PC-3 (cell line): Measurements from ENCODE around the gene CDC37L1.

Source experiments
- EZH2 ChIP-seq: fragments of 300-600 bp; sonication (generic); IDR thresholded peaks from one replicate; pipeline ENCODE4 v1.6.1; 2017; ENCODE audit warnings: antibody characterized with exemption, mild to moderate bottlenecking, low read length; ENCODE audit not compliant: unreplicated experiment
- TF ChIP-seq, protein P1 (sequence below): fragments of 300-600 bp; sonication (generic); conservative IDR thresholded peaks from 2 replicates; pipeline ENCODE4 v1.5.1; 2017; ENCODE audit warnings: antibody characterized with exemption, low read depth, mild to moderate bottlenecking, low read length

DNA sequence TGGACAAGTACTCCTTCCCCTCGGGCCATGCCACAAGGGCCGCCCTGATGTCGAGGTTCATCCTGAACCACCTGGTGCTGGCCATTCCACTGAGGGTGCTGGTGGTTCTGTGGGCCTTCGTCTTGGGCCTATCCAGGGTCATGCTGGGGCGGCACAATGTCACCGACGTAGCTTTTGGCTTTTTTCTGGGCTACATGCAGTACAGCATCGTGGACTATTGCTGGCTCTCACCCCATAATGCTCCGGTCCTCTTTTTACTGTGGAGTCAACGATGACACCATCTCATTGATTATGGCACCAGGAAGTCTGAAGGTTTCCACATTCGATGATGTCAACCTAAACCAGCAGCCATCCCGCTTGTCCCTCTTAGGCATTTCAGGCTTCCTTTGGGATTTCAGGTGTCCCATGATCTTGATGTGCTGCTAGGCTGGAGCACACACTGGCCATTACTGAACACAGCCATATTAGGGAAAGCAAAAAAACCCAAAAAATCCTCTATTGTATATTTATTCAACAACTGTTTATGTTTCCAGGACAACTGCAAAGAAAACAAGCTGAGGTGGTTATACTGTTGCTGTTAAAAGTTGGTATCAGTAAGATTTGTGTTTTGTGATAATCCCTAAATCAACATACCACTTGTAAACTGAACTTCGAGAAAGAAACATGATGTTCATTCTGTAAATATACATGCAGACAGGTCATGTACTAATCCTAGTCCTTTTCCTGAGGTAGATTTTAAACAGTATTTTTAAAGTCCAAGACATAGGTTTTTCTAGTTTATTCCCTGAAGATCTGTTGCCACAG lies 16.2 kb upstream of the CDC37L1 start:
- TF ChIP-seq EZH2: no peak
- TF ChIP-seq, protein P1, sequence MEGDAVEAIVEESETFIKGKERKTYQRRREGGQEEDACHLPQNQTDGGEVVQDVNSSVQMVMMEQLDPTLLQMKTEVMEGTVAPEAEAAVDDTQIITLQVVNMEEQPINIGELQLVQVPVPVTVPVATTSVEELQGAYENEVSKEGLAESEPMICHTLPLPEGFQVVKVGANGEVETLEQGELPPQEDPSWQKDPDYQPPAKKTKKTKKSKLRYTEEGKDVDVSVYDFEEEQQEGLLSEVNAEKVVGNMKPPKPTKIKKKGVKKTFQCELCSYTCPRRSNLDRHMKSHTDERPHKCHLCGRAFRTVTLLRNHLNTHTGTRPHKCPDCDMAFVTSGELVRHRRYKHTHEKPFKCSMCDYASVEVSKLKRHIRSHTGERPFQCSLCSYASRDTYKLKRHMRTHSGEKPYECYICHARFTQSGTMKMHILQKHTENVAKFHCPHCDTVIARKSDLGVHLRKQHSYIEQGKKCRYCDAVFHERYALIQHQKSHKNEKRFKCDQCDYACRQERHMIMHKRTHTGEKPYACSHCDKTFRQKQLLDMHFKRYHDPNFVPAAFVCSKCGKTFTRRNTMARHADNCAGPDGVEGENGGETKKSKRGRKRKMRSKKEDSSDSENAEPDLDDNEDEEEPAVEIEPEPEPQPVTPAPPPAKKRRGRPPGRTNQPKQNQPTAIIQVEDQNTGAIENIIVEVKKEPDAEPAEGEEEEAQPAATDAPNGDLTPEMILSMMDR: no peak
